Ovary (tissue), 9 donors: ENCODE data around the gene IFNG-AS1. TPM values are rescaled to one million over a fixed set of nuclear protein-coding genes. Genes with fewer than 3 reads are reported as not detected.

Experiments
- DNase-seq, 5 donors: peaks; one replicate each; pipeline ENCODE4 v3.0.0-alpha.2; 2019 to 2020
- H3K27ac ChIP-seq, 2 donors: fragments of 200-600 bp; one replicate each; pipeline versions ENCODE4 v1.5.1 to v1.8.0; 2019 to 2022
- H3K27me3 ChIP-seq: fragments of 200-600 bp; one replicate; pipeline ENCODE4 v1.8.0; 2022
- H3K36me3 ChIP-seq: fragments of 200-600 bp; sonication (generic); one replicate; pipeline ENCODE4 v1.5.1; 2019
- H3K4me1 ChIP-seq: one replicate; pipeline ENCODE4 v1.8.1; 2013; ENCODE audit warnings: mild to moderate bottlenecking, moderate library complexity; ENCODE audit not compliant: insufficient read depth
- H3K4me3 ChIP-seq: fragments of 200-600 bp; sonication (generic); one replicate; pipeline ENCODE4 v1.5.1; 2017
- H3K9me3 ChIP-seq, 2 donors: fragments of 200-600 bp in 1 of 2; sonication (generic) in 1 of 2; one replicate each; pipeline versions ENCODE4 v1.5.1 to v1.8.1; 2013 to 2019; ENCODE audit warnings: mild to moderate bottlenecking in 1 of 2, moderate library complexity in 1 of 2
- CTCF ChIP-seq, 3 donors: fragments of 450-650 bp in 2 of 3; fragments of 200-600 bp in 1 of 3; IDR thresholded peaks; one replicate each; pipeline versions ENCODE4 v1.5.1 to v1.8.0; 2016 to 2022; ENCODE audit warnings: antibody characterized with exemption in 3 of 3, mild to moderate bottlenecking in 1 of 3
- EP300 ChIP-seq: sonication (generic); formaldehyde crosslinking; IDR thresholded peaks from one replicate; pipeline ENCODE4 v1.6.1; 2017; ENCODE audit warnings: antibody characterized with exemption
- POLR2A ChIP-seq: fragments of 450-650 bp; IDR thresholded peaks from one replicate; pipeline ENCODE4 v1.6.1; 2017; ENCODE audit warnings: antibody characterized with exemption, mild to moderate bottlenecking, moderate library complexity
- WGBS, 3 donors: extraction: QIAGEN DNeasy Blood & Tissue Kit in 1 of 3; methylation state at CpG; one replicate each; pipeline versions ENCODE4 v1.1.5 to v1.1.7; 2013 to 2017; 5-methylcytosine and 5-hydroxymethylcytosine counted together
- intact Hi-C, 4 donors: fragments of 100-400 bp; cut with DNase I; formaldehyde crosslinking; loops; one replicate each; pipeline versions ENCODE4 v1.11.0 to v1.15.1; 2022 to 2023
- polyA plus RNA-seq, 2 donors: library from polyadenylated mRNA; stranded (reverse); fragments of 200-250 nt in 1 of 2; fragments of 350-450 nt in 1 of 2; fragmentation: Illumina TruSeq in 1 of 2; extraction: RNeasy Lipid Tissue Mini Kit (QIAGEN cat#74804) in 1 of 2; gene quantifications; one replicate each; pipeline ENCODE4 v1.2.3, GENCODE V29; 2013 to 2014
- total RNA-seq, 7 donors: library from RNA; depleted of rRNA in 2 of 7; stranded (reverse); fragments of >200 nt in 2 of 7; fragmentation: NEBNext Ultra II Directional in 3 of 7; extraction: Animal tissue kit (Norgen Biotek cat#: 25700) in 3 of 7; gene quantifications; one replicate each; pipeline versions ENCODE4 v1.1.0 to v1.2.4, GENCODE V29; 2016 to 2023
- donor health status: DM: no; HTN: no; CAD: no; lungs with moderate emphysema.
- donor health status: DM: no; HTN: no; CAD: no.
- donor health status: Bipolar disorder and iron deficiency.
- donor health status: DM: yes; HTN: yes; CAD: no.
- donor health status: DM: no; HTN: no; CAD: no.
- donor health status: DM: yes; HTN: yes; CAD: no.

Gene IFNG-AS1
- total and polyA plus RNA-seq, 9 donors: not detected

- Histone ChIP-seq H3K4me1 (no peaks in the 10 kb centered on the region), H3K4me3 (no peak overlapping the region), H3K9me3 (no peaks in the 10 kb centered on the region), H3K36me3 (no peaks in the 10 kb centered on the region), H3K27me3 (no peaks in the 10 kb centered on the region), H3K27ac (no peak overlapping the region)
- 60 to 81% (median 66%) methylated on average over 4 of the region's 4 CpGs for WGBS, 3 donors
- no peak for DNase-seq
- intact Hi-C loops: no loop called here
- no peak for TF ChIP-seq EP300
- no peak for TF ChIP-seq CTCF (IDR thresholded peaks at IDR 0.05)
- TF ChIP-seq POLR2A: no peak
Measured at GRCh38 chr12:67968725-67969124, 20.5 kb upstream of the IFNG-AS1 start.

- Histone ChIP-seq H3K36me3 (no peaks in the 10 kb centered on the region), H3K27ac (no peak overlapping the region), H3K9me3 (no peaks in the 10 kb centered on the region), H3K27me3 (no peaks in the 10 kb centered on the region), H3K4me3 (no peak overlapping the region), H3K4me1 (no peaks in the 10 kb centered on the region)
- DNase-seq: no peak
- TF ChIP-seq POLR2A (no peak), EP300 (no peak), CTCF (IDR thresholded peaks at IDR 0.05) (no peak)
- intact Hi-C loops: no loop called here
- 55 to 70% (median 59%) methylated on average over 4 of the region's 4 CpGs for WGBS, 3 donors
Measured at GRCh38 chr12:67969134-67969802, 20.0 kb upstream of the IFNG-AS1 start.

GRCh38 chr12:67977668-67978067 is 11.6 kb upstream of the IFNG-AS1 start:
- H3K9me3 ChIP-seq: no peaks in the 10 kb centered on the region
- no peak overlapping the region for H3K4me3 ChIP-seq
- intact Hi-C loops: no loop called here
- WGBS, 3 donors: 72 to 97% (median 90%) methylated on average over 1 of the region's 1 CpG
- H3K27me3 ChIP-seq: no peaks in the 10 kb centered on the region
- no peaks in the 10 kb centered on the region for H3K4me1 ChIP-seq
- TF ChIP-seq CTCF (IDR thresholded peaks at IDR 0.05) (no peak), POLR2A (no peak), EP300 (no peak)
- H3K36me3 ChIP-seq: no peaks in the 10 kb centered on the region
- H3K27ac ChIP-seq: no peak overlapping the region
- DNase-seq: no peak

- Histone ChIP-seq H3K27me3 (no peaks in the 10 kb centered on the region), H3K9me3 (no peaks in the 10 kb centered on the region), H3K4me3 (no peak overlapping the region), H3K27ac (no peak overlapping the region), H3K36me3 (no peaks in the 10 kb centered on the region), H3K4me1 (no peaks in the 10 kb centered on the region)
- 89 to 98% (median 90%) methylated on average over 1 of the region's 1 CpG for WGBS, 3 donors
- no peak for TF ChIP-seq CTCF (IDR thresholded peaks at IDR 0.05)
- no peak for TF ChIP-seq EP300
- TF ChIP-seq POLR2A: no peak
- DNase-seq: no peak
- intact Hi-C loops: no loop called here
Measured at GRCh38 chr12:67980391-67980790, 8.9 kb upstream of the IFNG-AS1 start.
